Measurements from ENCODE around the gene PTPN20.
"Not testable (repeated sequence)": the region's sequence is repeated elsewhere in the genome, so short reads cannot be mapped to it uniquely, and the experiment has no call there.

GRCh38 chr10:46952540-46952939 is 41.3 kb downstream of the PTPN20 start:
- TF ChIP-seq CTCF, POLR2A (IDR thresholded peaks at IDR 0.05): not testable (repeated sequence)

Data from prostate gland (tissue), 2 donors.